HEK293T (cell line): ENCODE measurements around the gene MYL5.

ENCODE experiments used
- CTCF ChIA-PET: fragments of 350-600 bp; formaldehyde crosslinking; extraction: SDS; loops from one replicate; lab custom pipeline; 2021; ENCODE audit warnings: antibody characterized with exemption, inconsistent platforms; lab: Yijun Ruan, JAX
- POLR2A ChIA-PET: fragments of 350-600 bp; formaldehyde crosslinking; extraction: SDS; loops from one replicate; lab custom pipeline; 2020; ENCODE audit warnings: antibody characterized with exemption, inconsistent platforms; lab: Yijun Ruan, JAX
- DNase-seq: peaks from one replicate; pipeline ENCODE4 v3.0.0; 2012; ENCODE audit warnings: mixed read lengths; ENCODE audit errors: extremely low spot score
- ARNT ChIP-seq: fragments of 450-650 bp; IDR thresholded peaks from 2 replicates; pipeline ENCODE4 v1.6.1; 2017; ENCODE audit warnings: mild to moderate bottlenecking
- BHLHE40 ChIP-seq: fragments of 450-650 bp; IDR thresholded peaks from 2 replicates; pipeline ENCODE4 v1.6.1; 2016; ENCODE audit warnings: mild to moderate bottlenecking, moderate library complexity, borderline replicate concordance
- CTBP1 ChIP-seq: fragments of 450-650 bp; IDR thresholded peaks from 2 replicates; pipeline ENCODE4 v1.6.1; 2016; ENCODE audit warnings: borderline replicate concordance
- ELF4 ChIP-seq: fragments of 450-650 bp; IDR thresholded peaks from 2 replicates; pipeline ENCODE4 v1.6.1; 2017; ENCODE audit warnings: antibody characterized with exemption
- FOXA1 ChIP-seq: fragments of 450-650 bp; IDR thresholded peaks from 2 replicates; pipeline ENCODE4 v1.6.1; 2016; ENCODE audit warnings: mild to moderate bottlenecking
- FOXK2 ChIP-seq: fragments of 450-650 bp; IDR thresholded peaks from 2 replicates; pipeline ENCODE4 v1.6.1; 2016; ENCODE audit warnings: mild to moderate bottlenecking
- FOXM1 ChIP-seq: fragments of 450-650 bp; IDR thresholded peaks from 2 replicates; pipeline ENCODE4 v1.6.1; 2017; ENCODE audit warnings: mild to moderate bottlenecking, borderline replicate concordance
- HDGF ChIP-seq: fragments of 450-650 bp; IDR thresholded peaks from 2 replicates; pipeline ENCODE4 v1.6.1; 2017; ENCODE audit warnings: antibody characterized with exemption, borderline replicate concordance
- L3MBTL2 ChIP-seq: fragments of 450-650 bp; conservative IDR thresholded peaks from 2 replicates; pipeline ENCODE4 v1.6.1; 2016; ENCODE audit warnings: mild to moderate bottlenecking
- LEF1 ChIP-seq: fragments of 450-650 bp; IDR thresholded peaks from 2 replicates; pipeline ENCODE4 v1.6.1; 2017; ENCODE audit warnings: mild to moderate bottlenecking, borderline replicate concordance
- NFRKB ChIP-seq: fragments of 450-650 bp; IDR thresholded peaks from 2 replicates; pipeline ENCODE4 v1.6.1; 2016; ENCODE audit warnings: mild to moderate bottlenecking, moderate library complexity
- PKNOX1 ChIP-seq: fragments of 450-650 bp; IDR thresholded peaks from 2 replicates; pipeline ENCODE4 v1.6.1; 2016
- SP1 ChIP-seq: fragments of 450-650 bp; IDR thresholded peaks from 2 replicates; pipeline ENCODE4 v1.6.1; 2017
- SUZ12 ChIP-seq: fragments of 450-650 bp; IDR thresholded peaks from 2 replicates; pipeline ENCODE4 v1.6.1; 2016; ENCODE audit warnings: mild to moderate bottlenecking
- TARDBP ChIP-seq: fragments of 450-650 bp; IDR thresholded peaks from 2 replicates; pipeline ENCODE4 v1.6.1; 2016
- ZNF384 ChIP-seq: fragments of 450-650 bp; IDR thresholded peaks from 2 replicates; pipeline ENCODE4 v1.6.1; 2016

MYL5 gene

GRCh38 chr4:720111-720860 is 45.9 kb downstream of the MYL5 start:
- ChIA-PET POLR2A (no interaction called here), CTCF (interaction anchor here (0.8 kb wide), 1 partner anchor 21 kb away, joined by 3 read pairs; no protein-coding TSS in a partner anchor)
- no peak for DNase-seq
- TF ChIP-seq FOXK2 (no peak), LEF1 (no peak), L3MBTL2 (no peak), ARNT (no peak), TARDBP (no peak), PKNOX1 (no peak), ZNF384 (no peak), NFRKB (no peak), FOXA1 (no peak), BHLHE40 (no peak), FOXM1 (no peak), SUZ12 (no peak), HDGF (no peak), SP1 (no peak), ELF4 (no peak), CTBP1 (no peak)

- POLR2A ChIA-PET, result no interaction called here
- CTCF ChIA-PET, result no interaction called here
- TF ChIP-seq LEF1 (no peak), FOXK2 (no peak)
- no peak for DNase-seq
These were observed 47.2 kb downstream of the MYL5 start for GRCh38 chr4:721261-722168.

GRCh38 chr4:722169-722725 is 47.9 kb downstream of the MYL5 start:
- POLR2A ChIA-PET, result no interaction called here
- CTCF ChIA-PET, result no interaction called here
- DNase-seq, result no peak
- TF ChIP-seq BHLHE40, result no peak
- no peak for TF ChIP-seq FOXM1

GRCh38 chr4:722851-723360 is 48.6 kb downstream of the MYL5 start:
- no peak for TF ChIP-seq L3MBTL2
- no peak for TF ChIP-seq NFRKB
- TF ChIP-seq FOXA1, result no peak
- TF ChIP-seq CTBP1, result no peak
- no peak for TF ChIP-seq ARNT
- TF ChIP-seq ELF4, result no peak
- TF ChIP-seq TARDBP, result no peak
- no peak for TF ChIP-seq HDGF
- TF ChIP-seq BHLHE40, result no peak
- TF ChIP-seq SUZ12, result no peak
- TF ChIP-seq FOXM1, result no peak
- no peak for TF ChIP-seq LEF1
- TF ChIP-seq FOXK2, result no peak
- no peak for TF ChIP-seq PKNOX1
- no peak for TF ChIP-seq ZNF384
- TF ChIP-seq SP1, result no peak
- CTCF ChIA-PET, result no interaction called here
- POLR2A ChIA-PET, result no interaction called here
- no peak for DNase-seq

- no peak for TF ChIP-seq NFRKB
- no peak for TF ChIP-seq ZNF384
- TF ChIP-seq FOXK2, result no peak
- TF ChIP-seq ARNT, result no peak
- no peak for TF ChIP-seq BHLHE40
- TF ChIP-seq FOXA1, result no peak
- no peak for TF ChIP-seq FOXM1
- no peak for TF ChIP-seq ELF4
- TF ChIP-seq TARDBP, result no peak
- TF ChIP-seq PKNOX1, result no peak
- TF ChIP-seq HDGF, result no peak
- no peak for TF ChIP-seq LEF1
- TF ChIP-seq SP1, result no peak
- no peak for TF ChIP-seq CTBP1
- TF ChIP-seq SUZ12, result no peak
- TF ChIP-seq L3MBTL2, result no peak
- no peak for DNase-seq
- CTCF ChIA-PET, result no interaction called here
- POLR2A ChIA-PET, result no interaction called here
These were observed 49.6 kb downstream of the MYL5 start for GRCh38 chr4:723751-724530.
